ELF-1 (cell line): ENCODE results near the gene FGF9.

Experiments
- DNase-seq: peaks from one replicate; pipeline ENCODE4 v3.0.0-alpha.2; 2016; ENCODE audit warnings: low read depth, low spot score

FGF9 gene

DNA sequence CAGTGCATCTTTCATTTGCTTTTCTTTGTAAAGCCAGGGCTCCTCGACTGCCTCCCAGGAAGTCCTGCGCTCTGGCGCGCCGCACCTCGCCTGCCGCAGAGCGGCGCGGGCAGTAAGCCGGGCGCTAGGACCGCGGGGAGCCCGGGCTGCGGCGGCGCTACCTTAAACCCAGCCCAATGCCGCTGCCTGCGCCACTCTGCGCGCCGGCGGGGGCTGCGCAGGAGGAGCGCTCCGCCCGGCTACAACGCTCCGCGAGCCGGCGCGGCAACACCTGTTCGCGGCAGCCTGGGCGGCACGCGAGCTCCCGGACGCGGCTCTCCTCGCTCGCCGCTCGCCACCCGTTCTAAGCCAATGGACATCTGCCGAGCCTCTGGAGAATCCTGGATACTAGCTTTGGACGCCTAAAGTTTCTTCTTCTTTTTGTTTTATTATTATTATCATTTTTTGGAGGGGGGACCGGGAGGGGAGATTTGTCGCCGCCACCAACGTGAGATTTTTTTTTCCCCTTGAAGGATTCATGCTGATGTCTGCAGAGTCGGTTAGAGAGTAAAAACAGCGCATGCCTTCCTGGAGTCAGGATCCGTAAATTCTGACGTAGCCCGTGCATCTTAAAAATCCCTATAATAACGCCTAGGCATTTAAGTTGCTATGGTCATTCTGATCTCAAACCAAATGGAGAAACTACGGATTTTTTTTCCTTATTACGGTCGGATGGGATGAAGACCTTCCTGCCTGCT lies at the start of gene FGF9:
Gene FGF9 (plus strand): TSS at position 191 of the 737 bp plus-strand sequence. CDS start 840 bp downstream, outside the sequence.
- DNase-seq: peak; percentile 90

DNA sequence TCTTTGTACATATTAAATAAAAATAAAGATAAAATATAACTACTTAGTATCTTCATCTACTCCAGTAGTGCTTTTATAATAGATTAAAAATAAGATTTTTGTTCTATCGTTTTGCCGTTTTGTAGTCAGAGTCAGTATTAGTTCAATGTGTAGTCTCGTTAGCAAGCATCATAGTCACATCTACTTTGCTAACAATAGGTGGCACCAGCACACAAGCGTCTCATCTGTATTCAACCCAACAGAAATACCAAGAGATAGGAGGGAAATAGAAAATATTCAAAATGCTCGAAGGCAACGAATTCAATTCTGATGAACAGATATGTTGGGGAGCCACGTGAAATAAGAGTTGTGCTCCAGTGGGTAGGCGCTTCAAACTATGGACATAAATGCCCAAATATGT lies 45.5 kb upstream of the FGF9 start:
- DNase-seq: no peak

GRCh38 chr13:21632196-21632595 lies 38.7 kb upstream of the FGF9 start:
- no peak for DNase-seq

- DNase-seq: no peak
These were observed 34.2 kb upstream of the FGF9 start for GRCh38 chr13:21636656-21637055.

DNA sequence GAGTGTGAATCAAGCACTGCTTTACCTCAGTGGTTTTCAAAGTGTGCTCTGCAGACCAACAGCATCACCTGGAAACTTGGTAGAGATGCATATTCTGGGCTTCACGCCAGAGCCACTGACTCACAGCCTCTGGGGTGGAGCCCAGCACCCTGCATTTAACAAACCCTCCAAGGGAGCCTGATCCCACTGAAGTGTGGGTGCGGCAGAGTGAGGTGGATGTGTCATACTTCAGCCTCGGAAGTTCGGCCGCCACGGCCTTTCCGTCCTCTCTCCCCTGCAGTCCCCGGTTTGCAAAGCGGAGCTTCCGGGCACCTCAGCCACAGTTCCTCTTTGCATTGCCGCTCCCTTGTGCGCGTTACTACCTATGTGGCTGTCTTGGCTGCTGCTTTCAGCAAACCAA lies 33.6 kb upstream of the FGF9 start:
- no peak for DNase-seq

GRCh38 chr13:21638319-21639282 lies 32.3 kb upstream of the FGF9 start:
- DNase-seq: peak; percentile 36

DNA sequence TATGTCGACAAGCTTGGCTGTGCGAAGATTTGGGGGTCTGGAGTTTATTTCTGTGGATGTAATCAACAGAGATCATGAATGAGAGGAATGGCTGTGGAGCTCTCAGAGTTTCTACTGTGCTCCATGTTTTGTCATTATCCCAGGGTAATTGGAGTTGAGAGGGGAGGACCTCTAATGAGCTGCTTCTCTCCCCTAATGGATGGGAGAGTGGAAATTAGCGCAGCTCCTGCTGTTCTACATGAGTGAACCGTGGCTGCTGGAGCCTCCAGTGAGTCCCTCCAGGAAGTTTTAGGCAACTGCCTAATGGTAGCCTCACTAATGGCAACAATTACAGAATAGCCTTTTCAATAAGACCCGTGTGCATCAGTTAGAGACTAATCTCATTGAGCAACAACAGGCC lies 31.3 kb upstream of the FGF9 start:
- no peak for DNase-seq

DNA sequence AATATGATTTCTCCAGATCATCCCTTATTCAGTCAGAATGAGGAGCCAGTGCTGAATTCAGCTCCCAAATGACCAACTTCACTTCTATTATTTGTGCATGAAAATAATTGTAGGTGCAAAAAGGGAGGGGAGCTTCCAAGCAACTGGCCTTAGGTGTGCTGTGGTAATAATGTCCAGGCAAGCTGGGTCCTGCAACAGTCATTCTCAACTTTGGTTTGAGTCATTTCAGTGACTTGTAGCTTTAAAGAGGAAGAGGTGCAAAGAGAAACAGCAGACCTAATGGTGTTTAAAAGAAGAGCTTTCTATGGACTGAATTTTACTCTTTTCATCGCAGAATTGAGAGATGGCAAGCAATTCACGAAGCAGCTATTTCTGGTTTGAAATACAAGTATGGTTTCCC lies 29.2 kb upstream of the FGF9 start:
- no peak for DNase-seq

- no peak for DNase-seq
These were observed 13.3 kb upstream of the FGF9 start for GRCh38 chr13:21657538-21657937.

- no peak for DNase-seq
These were observed 11.8 kb upstream of the FGF9 start for GRCh38 chr13:21659087-21659486.

- no peak for DNase-seq
These were observed 9.6 kb upstream of the FGF9 start for GRCh38 chr13:21661097-21661909.

DNA sequence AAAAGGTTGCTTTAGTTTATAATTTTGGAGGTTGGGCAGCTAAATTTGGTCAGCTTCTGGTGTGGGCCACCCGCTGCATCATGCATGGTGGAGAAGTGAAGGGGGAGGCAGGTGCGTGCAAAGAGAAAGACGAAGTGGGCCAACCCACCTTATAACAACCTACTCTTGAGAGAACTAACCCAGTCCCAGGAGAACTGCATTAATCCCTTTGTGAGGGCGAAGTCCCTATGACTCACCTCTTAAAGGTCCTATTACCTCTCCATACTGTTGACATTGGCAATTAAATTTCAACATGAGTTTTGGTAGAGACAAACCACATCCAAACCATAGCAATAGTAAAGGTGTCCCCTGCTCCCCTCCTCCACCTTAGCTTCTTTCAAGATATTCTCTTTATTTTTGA lies 7.7 kb upstream of the FGF9 start:
- DNase-seq: no peak

DNA sequence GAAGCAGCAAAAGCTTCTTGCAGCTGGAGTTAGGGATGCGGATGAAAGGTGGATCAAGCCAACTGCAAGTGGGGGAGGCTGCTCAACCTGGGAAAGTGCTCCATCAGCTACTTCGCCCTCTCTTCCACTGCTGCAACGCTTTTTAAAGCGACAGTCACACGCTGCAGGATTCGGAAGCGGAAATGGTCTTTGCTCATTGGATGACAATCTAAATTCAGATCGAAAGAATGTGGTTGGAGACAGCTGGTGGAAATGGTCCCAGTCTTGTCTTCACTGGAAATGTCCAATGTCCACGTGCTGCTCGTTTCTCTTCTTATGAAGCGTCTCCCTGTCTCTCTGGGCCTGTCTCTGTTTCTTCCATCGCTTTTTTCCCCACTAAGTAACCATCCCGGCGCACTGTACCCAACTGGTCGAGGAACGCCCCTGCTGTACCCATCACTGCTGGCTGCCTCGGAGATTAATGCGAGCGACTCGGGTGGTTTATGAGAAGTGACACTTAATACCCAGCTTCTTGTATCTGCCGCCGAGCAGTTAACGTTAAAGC lies 2.1 kb upstream of the FGF9 start:
- DNase-seq: peak; percentile 22

GRCh38 chr13:21670006-21670882 lies 629 bp upstream of the FGF9 start:
- peak; percentile 75 for DNase-seq

DNA sequence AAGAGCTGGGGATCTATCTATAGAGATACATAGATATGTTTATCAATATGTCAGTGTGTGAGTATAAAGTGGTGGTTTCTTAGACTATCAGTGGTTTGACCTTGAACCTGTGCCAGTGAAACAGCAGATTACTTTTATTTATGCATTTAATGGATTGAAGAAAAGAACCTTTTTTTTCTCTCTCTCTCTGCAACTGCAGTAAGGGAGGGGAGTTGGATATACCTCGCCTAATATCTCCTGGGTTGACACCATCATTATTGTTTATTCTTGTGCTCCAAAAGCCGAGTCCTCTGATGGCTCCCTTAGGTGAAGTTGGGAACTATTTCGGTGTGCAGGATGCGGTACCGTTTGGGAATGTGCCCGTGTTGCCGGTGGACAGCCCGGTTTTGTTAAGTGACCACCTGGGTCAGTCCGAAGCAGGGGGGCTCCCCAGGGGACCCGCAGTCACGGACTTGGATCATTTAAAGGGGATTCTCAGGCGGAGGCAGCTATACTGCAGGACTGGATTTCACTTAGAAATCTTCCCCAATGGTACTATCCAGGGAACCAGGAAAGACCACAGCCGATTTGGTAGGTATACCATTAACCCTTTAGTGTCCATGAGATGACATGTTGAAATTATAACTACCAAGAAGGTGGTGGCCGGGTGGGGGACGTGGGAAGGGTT lies 880 bp downstream of the FGF9 start:
- DNase-seq: peak; percentile 10

DNA sequence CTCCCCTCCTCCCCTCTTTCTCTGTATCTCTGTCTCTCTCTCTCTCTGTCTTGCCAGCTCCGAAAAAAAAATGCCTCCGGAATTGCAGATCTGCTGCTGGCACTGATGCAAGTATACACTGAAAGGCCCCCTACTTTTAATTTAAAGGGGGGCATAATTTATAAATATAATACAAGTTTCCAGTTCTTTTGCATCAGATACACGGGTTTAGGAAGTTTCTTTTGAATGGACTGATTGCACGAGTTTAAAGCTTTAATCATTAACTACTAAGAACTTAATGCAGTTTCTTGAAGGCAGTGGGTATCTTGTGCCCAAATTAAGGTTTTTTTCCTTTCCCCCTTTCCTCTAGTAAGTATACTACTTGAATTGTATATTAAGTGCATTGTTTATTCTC lies 1.4 kb downstream of the FGF9 start:
- DNase-seq: no peak

GRCh38 chr13:21672796-21673538 lies 2.1 kb downstream of the FGF9 start:
- no peak for DNase-seq

- DNase-seq: no peak
These were observed 2.6 kb downstream of the FGF9 start for GRCh38 chr13:21673539-21673788.

- DNase-seq: peak; percentile 48
These were observed 3.1 kb downstream of the FGF9 start for GRCh38 chr13:21673789-21674489.
